ENCODE measurements around the gene WDR72.

The WDR72 gene

GRCh38 chr15:53472210-53472609 is 287.3 kb downstream of the WDR72 start:
- FAIRE-seq (no peak), DNase-seq (ENCODE audit: insufficient read length) (no peak)
- no peak for TF ChIP-seq TAF1 (IDR thresholded peaks at IDR 0.05; ENCODE audit: borderline replicate concordance, low read depth, low read length)

GRCh38 chr15:53470743-53471142 is 288.7 kb downstream of the WDR72 start:
- FAIRE-seq (no peak), DNase-seq (ENCODE audit: insufficient read length) (no peak)
- no peak for TF ChIP-seq TAF1 (IDR thresholded peaks at IDR 0.05; ENCODE audit: borderline replicate concordance, low read depth, low read length)
- TF ChIP-seq POLR2A (IDR thresholded peaks at IDR 0.05; ENCODE audit: low read depth, low read length): no peak
- TF ChIP-seq POLR2AphosphoS5 (IDR thresholded peaks at IDR 0.05; ENCODE audit: low read depth, low read length): no peak

- FAIRE-seq: no peak
- TF ChIP-seq POLR2A (IDR thresholded peaks at IDR 0.05; ENCODE audit: low read depth, low read length): no peak
- no peak for TF ChIP-seq TAF1 (IDR thresholded peaks at IDR 0.05; ENCODE audit: borderline replicate concordance, low read depth, low read length)
- TF ChIP-seq POLR2AphosphoS5 (IDR thresholded peaks at IDR 0.05; ENCODE audit: low read depth, low read length): no peak
- DNase-seq (ENCODE audit: insufficient read length): no peak
These were observed 290.0 kb downstream of the WDR72 start for GRCh38 chr15:53469422-53469821.
